ENCODE data around the gene PBRM1. TPM values are rescaled to one million over a fixed set of nuclear protein-coding genes. Genes with fewer than 3 reads are reported as not detected.

Gene PBRM1
- total and polyA plus RNA-seq, 2 experiments from 2014 or later: 50.9 to 77.4 TPM

DNA sequence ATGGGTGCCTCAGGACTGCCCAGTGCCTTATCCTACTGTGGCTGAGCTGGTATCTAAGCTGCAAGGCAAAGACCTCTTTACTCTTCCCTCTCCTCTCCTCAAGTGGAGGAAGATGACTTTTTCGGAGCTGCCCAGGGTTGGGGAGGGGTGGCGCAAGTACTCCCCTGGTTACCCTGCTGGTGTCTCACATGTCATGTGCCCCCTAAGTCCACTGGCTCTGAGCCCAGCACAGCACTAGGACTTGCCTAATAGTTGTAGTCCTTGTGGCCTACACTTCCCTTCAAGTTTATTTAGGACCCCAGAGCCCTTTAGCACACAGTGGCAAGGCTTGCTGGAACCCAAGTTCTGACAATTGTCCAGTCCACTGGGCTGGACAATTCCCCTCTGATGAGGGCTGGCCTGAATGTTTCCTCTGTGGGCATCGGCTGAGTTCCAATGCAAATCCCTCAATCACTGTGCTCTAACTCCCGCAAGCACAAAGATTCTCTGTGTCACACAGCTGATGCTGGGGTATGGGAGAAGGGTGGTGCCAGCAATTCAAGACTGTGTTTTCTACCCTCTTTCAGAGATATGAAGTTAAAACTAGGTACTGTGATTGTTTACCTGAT, 89.0 kb downstream of the PBRM1 start:
- no peak overlapping the region for H3K4me3 ChIP-seq
- WGBS (ENCODE audit: low lambda C conversion rate, missing lambda C conversion rate): 100% methylated on average over 4 of the region's 4 CpGs
- H3K27ac ChIP-seq: no peak overlapping the region
- H3K4me2 ChIP-seq: no peak overlapping the region
- H3K4me1 ChIP-seq (ENCODE audit: insufficient read depth): no peaks in the 10 kb centered on the region
- H3K36me3 ChIP-seq (replicated peaks; ENCODE audit: insufficient read depth, low read depth): no peaks in the 10 kb centered on the region
- DNase-seq (ENCODE audit: low spot score): no peak
- H3K27me3 ChIP-seq: no peaks in the 10 kb centered on the region
- H3K9me3 ChIP-seq (ENCODE audit: low read depth): no peaks in the 10 kb centered on the region
- H2AFZ ChIP-seq: no peak overlapping the region
- H4K20me1 ChIP-seq (ENCODE audit: insufficient read depth, poor library complexity, severe bottlenecking): no peaks in the 10 kb centered on the region
- no peaks in the 10 kb centered on the region for H3K79me2 ChIP-seq
- TF ChIP-seq, protein P1, sequence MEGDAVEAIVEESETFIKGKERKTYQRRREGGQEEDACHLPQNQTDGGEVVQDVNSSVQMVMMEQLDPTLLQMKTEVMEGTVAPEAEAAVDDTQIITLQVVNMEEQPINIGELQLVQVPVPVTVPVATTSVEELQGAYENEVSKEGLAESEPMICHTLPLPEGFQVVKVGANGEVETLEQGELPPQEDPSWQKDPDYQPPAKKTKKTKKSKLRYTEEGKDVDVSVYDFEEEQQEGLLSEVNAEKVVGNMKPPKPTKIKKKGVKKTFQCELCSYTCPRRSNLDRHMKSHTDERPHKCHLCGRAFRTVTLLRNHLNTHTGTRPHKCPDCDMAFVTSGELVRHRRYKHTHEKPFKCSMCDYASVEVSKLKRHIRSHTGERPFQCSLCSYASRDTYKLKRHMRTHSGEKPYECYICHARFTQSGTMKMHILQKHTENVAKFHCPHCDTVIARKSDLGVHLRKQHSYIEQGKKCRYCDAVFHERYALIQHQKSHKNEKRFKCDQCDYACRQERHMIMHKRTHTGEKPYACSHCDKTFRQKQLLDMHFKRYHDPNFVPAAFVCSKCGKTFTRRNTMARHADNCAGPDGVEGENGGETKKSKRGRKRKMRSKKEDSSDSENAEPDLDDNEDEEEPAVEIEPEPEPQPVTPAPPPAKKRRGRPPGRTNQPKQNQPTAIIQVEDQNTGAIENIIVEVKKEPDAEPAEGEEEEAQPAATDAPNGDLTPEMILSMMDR (IDR thresholded peaks at IDR 0.05; ENCODE audit: poor library complexity): no peak
- TF ChIP-seq EZH2 (IDR thresholded peaks at IDR 0.05; ENCODE audit: borderline replicate concordance) (no peak), EZH2phosphoT487 (IDR thresholded peaks at IDR 0.05; ENCODE audit: low read depth, severe bottlenecking, unreplicated experiment) (no peak)
- no peaks in the 10 kb centered on the region for H3K9me2 ChIP-seq (replicated peaks; ENCODE audit: insufficient read depth)

DNA sequence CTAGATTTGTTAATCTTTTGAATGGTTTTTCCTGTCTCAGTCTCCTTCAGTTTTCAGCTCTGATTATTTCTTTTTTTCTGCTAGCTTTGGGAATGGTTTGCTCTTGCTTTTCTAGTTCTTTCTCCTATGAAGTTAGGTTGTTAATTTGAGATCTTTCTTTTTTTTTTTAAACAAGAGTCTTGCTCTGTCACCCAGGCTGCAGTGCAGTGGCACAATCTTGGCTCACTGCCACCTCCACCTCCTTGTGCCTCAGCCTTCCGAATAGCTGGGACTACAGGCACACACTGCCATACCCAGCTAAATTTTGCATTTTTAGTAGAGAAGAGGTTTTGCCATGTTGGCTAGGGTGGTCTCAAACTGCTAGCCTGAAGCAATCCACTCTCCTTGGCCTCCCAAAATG, 92.6 kb downstream of the PBRM1 start:
- Histone ChIP-seq H3K27ac (no peak overlapping the region), H3K27me3 (no peaks in the 10 kb centered on the region), H3K36me3 (replicated peaks; ENCODE audit: insufficient read depth, low read depth) (no peaks in the 10 kb centered on the region), H3K4me1 (ENCODE audit: insufficient read depth) (no peaks in the 10 kb centered on the region), H2AFZ (no peak overlapping the region), H3K4me2 (no peak overlapping the region), H3K9me2 (replicated peaks; ENCODE audit: insufficient read depth) (no peaks in the 10 kb centered on the region), H4K20me1 (ENCODE audit: insufficient read depth, poor library complexity, severe bottlenecking) (no peaks in the 10 kb centered on the region), H3K79me2 (no peaks in the 10 kb centered on the region), H3K9me3 (ENCODE audit: low read depth) (no peaks in the 10 kb centered on the region), H3K4me3 (no peak overlapping the region)
- TF ChIP-seq EZH2 (IDR thresholded peaks at IDR 0.05; ENCODE audit: borderline replicate concordance) (no peak), EZH2phosphoT487 (IDR thresholded peaks at IDR 0.05; ENCODE audit: low read depth, severe bottlenecking, unreplicated experiment) (no peak)
- TF ChIP-seq, protein P1 (IDR thresholded peaks at IDR 0.05; ENCODE audit: poor library complexity): no peak
- 95% methylated on average over 1 of the region's 1 CpG for WGBS (ENCODE audit: low lambda C conversion rate, missing lambda C conversion rate)
- no peak for DNase-seq (ENCODE audit: low spot score)

DNA sequence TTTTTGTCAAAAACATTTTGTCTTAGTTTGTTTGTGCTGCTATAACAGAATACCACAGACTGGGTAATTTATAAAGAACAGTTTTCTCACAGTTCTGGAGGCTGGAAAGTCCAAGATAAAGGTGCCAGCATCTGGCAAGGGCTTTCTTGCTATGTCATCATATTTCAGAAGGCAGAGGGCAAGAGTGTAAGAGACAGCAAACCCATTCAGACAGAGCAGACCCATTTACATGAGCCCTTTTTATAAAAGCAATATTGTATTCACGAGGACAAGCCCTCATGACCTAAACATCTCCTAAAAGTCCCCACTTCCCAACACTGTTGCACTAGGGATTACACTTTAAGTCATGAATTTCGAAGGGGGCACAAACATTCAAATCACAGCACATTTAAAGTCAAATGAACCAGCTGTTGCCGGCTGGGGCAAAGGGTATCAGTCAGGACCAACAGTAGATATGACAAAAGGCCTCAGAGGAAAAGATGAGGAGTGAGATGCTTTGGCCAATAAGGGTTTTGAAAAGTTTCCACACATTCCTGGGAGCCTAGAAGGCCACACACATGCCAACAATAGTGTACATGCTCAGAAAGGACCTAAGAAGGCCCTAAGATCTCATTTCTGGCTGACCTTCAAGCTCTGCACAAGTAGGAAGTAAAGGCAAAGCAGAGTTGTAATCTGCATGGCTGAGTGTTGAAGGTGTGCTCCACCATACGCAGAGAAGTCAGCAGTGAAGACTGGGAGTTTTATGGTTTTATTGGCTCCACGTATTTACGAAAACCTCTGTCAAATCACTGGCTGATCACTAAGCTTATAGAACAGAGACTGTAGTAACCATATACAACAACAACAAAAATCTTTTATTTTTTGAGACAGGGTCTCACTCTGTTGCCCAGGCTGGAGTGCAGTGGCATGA, 111.4 kb downstream of the PBRM1 start:
- H2AFZ ChIP-seq: no peak overlapping the region
- H3K9me2 ChIP-seq (replicated peaks; ENCODE audit: insufficient read depth): no peaks in the 10 kb centered on the region
- H4K20me1 ChIP-seq (ENCODE audit: insufficient read depth, poor library complexity, severe bottlenecking): no peaks in the 10 kb centered on the region
- H3K9me3 ChIP-seq (ENCODE audit: low read depth): no peaks in the 10 kb centered on the region
- no peaks in the 10 kb centered on the region for H3K27me3 ChIP-seq
- peaks cover 2% of the 10 kb centered on the region for H3K79me2 ChIP-seq
- H3K4me1 ChIP-seq (ENCODE audit: insufficient read depth): no peaks in the 10 kb centered on the region
- H3K36me3 ChIP-seq (replicated peaks; ENCODE audit: insufficient read depth, low read depth): no peaks in the 10 kb centered on the region
- H3K27ac ChIP-seq: no peak overlapping the region
- DNase-seq (ENCODE audit: low spot score): no peak
- TF ChIP-seq EZH2 (IDR thresholded peaks at IDR 0.05; ENCODE audit: borderline replicate concordance) (no peak), EZH2phosphoT487 (IDR thresholded peaks at IDR 0.05; ENCODE audit: low read depth, severe bottlenecking, unreplicated experiment) (no peak)
- TF ChIP-seq, protein P1 (IDR thresholded peaks at IDR 0.05; ENCODE audit: poor library complexity): no peak
- no peak overlapping the region for H3K4me3 ChIP-seq
- 80% methylated on average over 6 of the region's 6 CpGs for WGBS (ENCODE audit: low lambda C conversion rate, missing lambda C conversion rate)
- H3K4me2 ChIP-seq: no peak overlapping the region
